Testis (tissue), 2 donors: Measurements from ENCODE around the gene SEC16B.

Source experiments
- CTCF ChIP-seq, 3 experiments: fragments of 450-650 bp in 2 of 3; fragments of 200-600 bp in 1 of 3; sonication (generic) in 1 of 3; IDR thresholded peaks; one replicate each; pipeline ENCODE4 v1.5.1; 2016 to 2019; ENCODE audit warnings: antibody characterized with exemption in 3 of 3, mild to moderate bottlenecking in 2 of 3, moderate library complexity in 1 of 3
- POLR2A ChIP-seq: fragments of 450-650 bp; IDR thresholded peaks from one replicate; pipeline ENCODE4 v1.6.1; 2017; ENCODE audit warnings: antibody characterized with exemption, mild to moderate bottlenecking, moderate library complexity

GRCh38 chr1:177913762-177914540, 55.9 kb downstream of the SEC16B start:
- TF ChIP-seq CTCF (IDR thresholded peaks at IDR 0.05) (peak in 2 of 3 experiments; percentile 3 to 21), POLR2A (no peak)
